ENCODE results near the gene KCNC1.
A peak's percentile ranks its signal among the peaks of the same experiment; 100 is the strongest.

Gene KCNC1

GRCh38 chr11:17827006-17827405, 92.4 kb downstream of the KCNC1 start:
- peak; percentile 36 for DNase-seq (ENCODE audit: low read depth)

GRCh38 chr11:17828311-17828751, 93.8 kb downstream of the KCNC1 start:
- DNase-seq (ENCODE audit: low read depth), result no peak

GRCh38 chr11:17831228-17831627, 96.6 kb downstream of the KCNC1 start:
- DNase-seq (ENCODE audit: low read depth), result no peak

- DNase-seq (ENCODE audit: low read depth), result no peak
These were observed 97.3 kb downstream of the KCNC1 start for GRCh38 chr11:17831883-17832282.

Data from ELR (cell line).